NCI-H226 (cell line): Measurements from ENCODE around the gene CCDC40.
"Not testable (repeated sequence)": the region's sequence is repeated elsewhere in the genome, so short reads cannot be mapped to it uniquely, and the experiment has no call there.

Experiments used
- DNase-seq: peaks from one replicate; pipeline ENCODE4 v3.0.0-alpha.2; 2015

The CCDC40 gene

DNA sequence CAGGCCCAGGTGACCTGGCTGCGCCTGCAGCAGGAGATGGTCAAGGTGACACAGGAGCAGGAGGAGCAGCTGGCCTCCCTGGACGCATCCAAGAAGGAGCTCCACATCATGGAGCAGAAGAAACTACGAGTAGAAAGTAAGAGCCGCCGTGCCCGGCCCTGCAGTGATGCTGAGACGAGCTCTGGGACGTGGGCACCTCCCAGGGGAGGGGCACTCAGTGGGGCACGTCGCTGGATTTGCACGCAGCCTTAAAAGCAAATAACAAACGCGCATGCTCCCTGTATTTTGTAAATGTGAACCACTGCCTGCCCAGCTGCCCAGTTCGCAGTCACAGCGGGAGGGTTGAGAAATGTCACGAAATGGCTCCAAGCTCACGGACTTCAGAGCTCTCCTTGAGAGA lies 49.6 kb downstream of the CCDC40 start:
- DNase-seq: no peak

DNA sequence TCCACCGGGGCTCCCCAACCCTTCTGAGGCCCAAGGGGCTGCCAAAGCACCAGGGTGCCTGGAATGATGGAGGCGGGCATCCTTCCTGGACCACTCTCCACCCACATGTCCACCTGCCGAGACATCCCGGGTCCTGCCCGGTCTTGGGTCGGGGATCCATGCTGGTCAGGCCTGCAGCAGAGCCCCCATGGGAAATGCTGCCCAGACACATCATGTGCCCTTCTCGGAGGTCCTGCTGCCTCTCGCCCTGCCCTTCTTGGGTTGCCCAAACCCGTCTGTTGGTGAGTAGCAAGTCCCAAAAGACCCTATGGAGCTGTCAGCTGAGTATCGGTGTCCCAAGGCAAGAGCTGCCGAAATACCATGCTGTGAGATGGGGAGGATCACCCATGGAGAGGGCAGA lies 50.2 kb downstream of the CCDC40 start:
- DNase-seq: no peak

DNA sequence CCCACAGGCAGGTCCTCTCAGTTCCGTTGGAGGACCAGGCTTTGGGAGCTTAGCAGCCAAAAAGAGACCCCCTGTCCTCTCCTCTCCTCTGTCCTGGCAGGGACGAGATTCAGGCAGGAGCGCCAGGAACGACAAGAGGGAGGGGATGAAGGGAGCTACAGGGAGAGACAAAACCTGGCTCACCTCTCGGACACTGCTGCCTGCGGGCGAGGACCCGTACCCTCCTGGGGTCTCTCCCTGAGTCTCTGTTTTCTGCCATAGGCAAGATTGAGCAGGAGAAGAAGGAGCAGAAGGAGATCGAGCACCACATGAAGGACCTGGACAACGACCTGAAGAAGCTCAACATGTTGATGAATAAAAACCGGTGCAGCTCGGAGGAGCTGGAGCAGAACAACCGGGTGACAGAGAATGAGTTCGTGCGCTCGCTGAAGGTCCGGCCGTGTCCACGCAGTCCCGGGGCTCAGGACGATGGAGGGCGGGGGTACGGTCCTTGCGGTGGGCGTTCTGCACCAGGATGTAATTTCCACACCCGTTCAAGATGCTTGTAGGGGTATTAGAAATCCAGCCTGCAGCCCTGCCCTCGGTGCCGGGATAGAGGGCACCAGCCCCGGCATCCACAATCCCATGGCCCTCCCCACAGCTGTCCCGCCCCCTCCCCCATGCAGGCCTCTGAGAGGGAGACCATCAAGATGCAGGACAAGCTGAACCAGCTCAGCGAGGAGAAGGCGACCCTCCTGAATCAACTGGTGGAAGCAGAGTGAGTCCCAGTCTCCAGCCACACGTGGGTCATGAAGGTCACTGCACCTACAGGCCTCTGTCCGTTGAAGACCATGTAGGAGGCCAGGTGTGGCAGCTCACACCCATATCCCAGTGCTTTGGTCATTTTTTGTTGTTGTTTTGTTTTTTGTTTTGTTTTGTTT lies 51.2 kb downstream of the CCDC40 start:
- DNase-seq: no peak

DNA sequence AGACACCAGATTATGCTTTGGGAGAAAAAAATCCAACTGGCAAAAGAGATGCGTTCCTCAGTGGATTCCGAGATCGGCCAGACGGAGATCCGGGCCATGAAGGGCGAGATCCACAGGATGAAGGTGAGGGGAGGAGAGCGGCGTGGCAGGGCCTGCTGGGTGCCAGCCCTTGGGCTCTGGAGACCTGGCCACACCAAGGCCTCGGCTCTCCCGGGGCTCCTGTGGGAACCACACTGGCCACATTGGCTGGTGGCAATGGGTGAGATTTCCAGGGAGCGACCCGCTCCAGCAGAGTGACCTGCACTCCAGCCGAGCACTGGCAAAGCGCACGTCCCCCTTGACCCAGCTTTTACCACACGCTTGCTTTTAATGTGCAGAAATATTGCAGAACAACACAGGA lies 53.3 kb downstream of the CCDC40 start:
- no peak for DNase-seq

GRCh38 chr17:80090164-80090563 lies 53.7 kb downstream of the CCDC40 start:
- not testable (repeated sequence) for DNase-seq

GRCh38 chr17:80091376-80091775 lies 54.9 kb downstream of the CCDC40 start:
- DNase-seq: no peak

DNA sequence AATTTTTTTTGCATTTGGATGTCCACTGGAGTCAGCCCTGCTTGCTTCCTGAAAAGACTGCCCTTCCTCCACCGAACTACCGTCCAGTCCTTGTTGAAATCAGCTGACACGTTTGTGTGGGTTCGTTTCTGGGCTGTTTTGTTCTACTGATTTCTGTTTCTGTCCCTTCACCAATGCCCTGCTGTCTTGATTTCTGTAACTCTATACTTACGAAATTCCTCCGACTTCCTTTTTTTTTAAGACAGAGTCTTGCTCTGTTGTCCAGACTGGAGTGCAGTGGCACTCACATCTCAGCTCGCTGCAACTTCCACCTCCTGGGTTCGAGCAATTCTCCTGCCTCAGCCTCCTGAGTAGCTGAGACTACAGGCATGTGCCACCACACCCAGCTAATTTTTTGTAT lies 56.5 kb downstream of the CCDC40 start:
- no peak for DNase-seq

DNA sequence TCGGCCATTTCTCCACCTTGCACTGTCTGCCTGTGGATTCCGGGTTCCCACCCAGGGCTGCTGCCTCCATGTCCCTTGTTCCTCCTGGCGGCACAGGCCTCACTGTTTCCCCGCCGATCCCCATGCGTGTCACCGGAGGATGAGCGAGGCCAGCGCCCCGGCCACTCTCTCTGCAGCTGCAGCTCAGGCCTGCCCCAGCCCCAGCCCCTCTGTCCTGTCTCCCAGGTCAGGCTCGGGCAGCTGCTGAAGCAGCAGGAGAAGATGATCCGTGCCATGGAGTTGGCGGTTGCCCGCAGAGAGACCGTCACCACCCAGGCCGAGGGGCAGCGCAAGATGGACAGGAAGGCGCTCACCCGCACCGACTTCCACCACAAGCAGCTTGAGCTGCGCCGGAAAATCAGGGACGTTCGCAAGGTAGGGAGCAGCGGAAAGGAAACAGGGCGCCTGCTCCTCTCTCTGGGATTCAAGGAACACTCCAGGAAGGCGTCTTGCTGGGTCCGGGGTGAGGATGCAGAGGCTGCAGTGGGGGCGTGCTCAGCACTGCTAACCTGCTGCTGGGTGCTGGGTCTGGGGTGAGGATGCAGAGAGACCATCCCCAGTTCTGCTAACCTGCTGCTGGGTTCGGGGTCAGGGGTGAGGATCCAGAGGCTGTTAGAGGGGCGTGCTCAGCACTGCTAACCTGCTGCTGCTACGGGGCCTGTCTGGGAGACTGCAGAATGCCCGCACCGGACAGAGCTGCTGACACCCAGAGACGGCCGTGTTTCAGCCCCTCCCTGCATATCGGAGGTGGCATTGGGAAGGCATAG lies 58.8 kb downstream of the CCDC40 start:
- DNase-seq: no peak

DNA sequence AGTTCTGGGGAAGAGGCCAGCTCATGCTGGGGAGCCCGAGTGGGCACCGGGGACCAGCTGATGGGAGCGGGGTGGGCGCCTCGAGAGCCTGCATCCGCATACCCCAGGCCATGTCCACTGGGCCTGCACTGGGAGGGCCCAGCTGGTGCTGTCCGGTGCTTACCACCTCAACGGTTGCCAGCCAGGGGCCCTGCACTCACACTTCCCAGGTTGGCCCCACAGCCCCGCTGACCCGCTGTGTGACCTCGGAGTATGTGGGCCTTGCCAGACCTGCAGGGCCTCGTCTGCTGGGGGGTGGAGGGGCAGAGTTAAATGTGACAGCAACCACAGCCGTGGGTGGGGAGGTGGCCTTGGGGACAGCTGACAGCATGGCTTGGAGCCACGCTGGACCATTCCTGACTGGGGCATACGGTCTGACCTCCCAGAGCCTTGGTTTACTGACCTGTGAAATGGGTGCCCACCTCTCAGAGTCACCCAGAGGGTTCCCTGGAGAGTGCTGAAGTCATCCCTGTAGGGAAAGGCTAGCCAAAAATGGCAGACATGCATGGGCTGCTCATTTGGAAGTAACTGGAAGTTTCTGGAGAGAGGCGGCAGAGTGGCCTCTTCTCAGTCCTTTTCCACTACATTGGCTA lies 59.5 kb downstream of the CCDC40 start:
- DNase-seq: no peak

- no peak for DNase-seq
These were observed 60.1 kb downstream of the CCDC40 start for GRCh38 chr17:80096561-80097021.

GRCh38 chr17:80097127-80097621 lies 60.7 kb downstream of the CCDC40 start:
- DNase-seq: no peak

DNA sequence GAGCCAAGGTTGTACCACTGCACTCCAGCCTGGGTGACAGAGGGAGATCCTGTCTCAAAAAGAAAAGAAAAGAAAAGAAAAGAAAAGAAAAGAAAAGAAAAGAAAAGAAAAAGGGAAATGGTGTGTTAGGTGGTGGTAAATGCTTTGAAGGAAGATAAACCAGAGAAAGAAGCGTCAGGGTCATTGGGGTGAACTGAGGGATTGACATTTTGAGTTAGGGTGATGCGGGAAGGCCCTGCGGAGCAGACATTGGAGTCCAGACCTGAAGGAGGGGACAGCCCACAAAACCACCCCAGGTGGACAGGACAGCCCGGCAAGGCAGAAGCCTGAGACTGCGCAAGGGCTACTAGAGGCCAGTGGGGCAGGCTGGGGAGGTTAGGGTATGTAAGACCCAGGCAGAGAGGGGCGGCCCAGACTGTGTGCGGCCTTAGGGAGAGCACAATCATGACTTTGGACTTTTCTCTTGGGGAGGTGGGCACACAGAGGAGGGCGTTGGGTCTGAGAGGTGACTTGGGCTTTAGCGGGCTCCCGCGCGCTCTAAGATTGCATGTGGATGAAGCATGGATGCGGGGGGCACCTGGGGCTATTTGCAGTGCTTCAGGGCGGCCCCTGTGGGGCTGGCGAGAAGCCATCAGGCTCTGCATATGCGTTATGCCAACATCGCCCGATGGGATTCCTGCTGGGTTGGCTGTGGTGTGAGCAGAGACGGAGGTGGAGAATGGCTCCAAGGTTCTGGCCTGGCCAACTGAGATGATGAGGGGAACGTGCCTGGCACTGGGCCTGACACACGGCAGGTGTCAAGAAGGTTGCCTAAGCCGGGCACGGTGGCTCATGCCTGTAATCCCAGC lies 61.6 kb downstream of the CCDC40 start:
- no peak for DNase-seq

- no peak for DNase-seq
These were observed 63.0 kb downstream of the CCDC40 start for GRCh38 chr17:80099291-80100034.

- DNase-seq: no peak
These were observed 63.5 kb downstream of the CCDC40 start for GRCh38 chr17:80100035-80100323.

DNA sequence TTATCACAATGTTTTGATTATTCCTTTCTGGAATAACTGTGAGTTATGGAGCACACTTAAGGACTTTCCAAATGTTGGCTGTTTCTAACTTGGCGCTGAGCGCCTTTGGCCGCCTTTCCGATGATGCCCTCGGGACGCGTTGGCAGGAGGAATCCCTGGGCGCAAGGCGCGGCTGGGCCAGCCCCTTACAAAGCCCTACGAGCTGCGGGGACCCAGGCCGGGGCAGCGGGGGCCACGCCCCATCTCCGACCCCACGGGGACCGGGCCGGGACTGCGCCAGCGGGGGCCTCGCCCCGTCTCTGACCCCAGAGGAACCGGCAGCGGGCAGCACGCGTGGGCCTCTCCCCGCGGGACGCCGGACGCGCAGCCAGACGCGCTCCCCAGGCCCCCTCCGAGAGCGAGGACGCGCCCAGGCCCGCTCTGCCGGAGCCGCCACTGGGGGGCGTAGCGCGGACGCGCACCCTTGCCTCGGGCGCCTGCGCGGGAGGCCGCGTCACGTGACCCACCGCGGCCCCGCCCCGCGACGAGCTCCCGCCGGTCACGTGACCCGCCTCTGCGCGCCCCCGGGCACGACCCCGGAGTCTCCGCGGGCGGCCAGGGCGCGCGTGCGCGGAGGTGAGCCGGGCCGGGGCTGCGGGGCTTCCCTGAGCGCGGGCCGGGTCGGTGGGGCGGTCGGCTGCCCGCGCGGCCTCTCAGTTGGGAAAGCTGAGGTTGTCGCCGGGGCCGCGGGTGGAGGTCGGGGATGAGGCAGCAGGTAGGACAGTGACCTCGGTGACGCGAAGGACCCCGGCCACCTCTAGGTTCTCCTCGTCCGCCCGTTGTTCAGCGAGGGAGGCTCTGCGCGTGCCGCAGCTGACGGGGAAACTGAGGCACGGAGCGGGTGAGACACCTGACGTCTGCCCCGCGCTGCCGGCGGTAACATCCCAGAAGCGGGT lies 64.8 kb downstream of the CCDC40 start, which contains the start of gene GAA:
TSS of gene GAA (plus strand) at position 571 of the 935 bp plus-strand sequence. CDS start 3,006 bp downstream, outside the sequence.
- DNase-seq: peak; percentile 53

DNA sequence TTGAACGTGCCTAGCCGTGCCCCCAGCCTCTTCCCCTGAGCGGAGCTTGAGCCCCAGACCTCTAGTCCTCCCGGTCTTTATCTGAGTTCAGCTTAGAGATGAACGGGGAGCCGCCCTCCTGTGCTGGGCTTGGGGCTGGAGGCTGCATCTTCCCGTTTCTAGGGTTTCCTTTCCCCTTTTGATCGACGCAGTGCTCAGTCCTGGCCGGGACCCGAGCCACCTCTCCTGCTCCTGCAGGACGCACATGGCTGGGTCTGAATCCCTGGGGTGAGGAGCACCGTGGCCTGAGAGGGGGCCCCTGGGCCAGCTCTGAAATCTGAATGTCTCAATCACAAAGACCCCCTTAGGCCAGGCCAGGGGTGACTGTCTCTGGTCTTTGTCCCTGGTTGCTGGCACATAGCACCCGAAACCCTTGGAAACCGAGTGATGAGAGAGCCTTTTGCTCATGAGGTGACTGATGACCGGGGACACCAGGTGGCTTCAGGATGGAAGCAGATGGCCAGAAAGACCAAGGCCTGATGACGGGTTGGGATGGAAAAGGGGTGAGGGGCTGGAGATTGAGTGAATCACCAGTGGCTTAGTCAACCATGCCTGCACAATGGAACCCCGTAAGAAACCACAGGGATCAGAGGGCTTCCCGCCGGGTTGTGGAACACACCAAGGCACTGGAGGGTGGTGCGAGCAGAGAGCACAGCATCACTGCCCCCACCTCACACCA lies 65.7 kb downstream of the CCDC40 start:
- DNase-seq: no peak

- DNase-seq: no peak
These were observed 66.4 kb downstream of the CCDC40 start for GRCh38 chr17:80102664-80103448.

- DNase-seq: no peak
These were observed 67.1 kb downstream of the CCDC40 start for GRCh38 chr17:80103449-80104085.
